Trophoblast cell (in vitro differentiated cells and primary cell): ENCODE results near the gene IMP4.
A peak's percentile ranks its signal among the peaks of the same experiment; 100 is the strongest.

Experiments used
- DNase-seq, 2 donors: peaks; one replicate each; pipeline ENCODE4 v3.0.0-alpha.2; 2016
- H2AFZ ChIP-seq: 2 replicates; pipeline ENCODE4 v1.6.1; 2013; ENCODE audit warnings: low read length, moderate library complexity, mild to moderate bottlenecking; ENCODE audit not compliant: insufficient read depth, poor library complexity
- H2AK5ac ChIP-seq: 2 replicates; pipeline ENCODE4 v1.6.1; 2013; ENCODE audit warnings: mild to moderate bottlenecking, low read length
- H2BK120ac ChIP-seq: 2 replicates; pipeline ENCODE4 v1.6.1; 2013; ENCODE audit warnings: low read length, mild to moderate bottlenecking, moderate library complexity; ENCODE audit not compliant: insufficient read depth, poor library complexity
- H2BK12ac ChIP-seq: 2 replicates; pipeline ENCODE4 v1.6.1; 2013; ENCODE audit warnings: mild to moderate bottlenecking, low read length, moderate library complexity
- H2BK5ac ChIP-seq: 2 replicates; pipeline ENCODE4 v1.6.1; 2013; ENCODE audit warnings: low read length, low read depth, moderate library complexity, mild to moderate bottlenecking; ENCODE audit not compliant: poor library complexity
- H3K14ac ChIP-seq: 2 replicates; pipeline ENCODE4 v1.6.1; 2013; ENCODE audit warnings: mild to moderate bottlenecking, low read length
- H3K18ac ChIP-seq: 2 replicates; pipeline ENCODE4 v1.6.1; 2013; ENCODE audit warnings: mild to moderate bottlenecking, low read length
- H3K23ac ChIP-seq: 2 replicates; pipeline ENCODE4 v1.6.1; 2013; ENCODE audit warnings: low read length
- H3K27ac ChIP-seq: 2 replicates; pipeline ENCODE4 v1.5.1; 2013; ENCODE audit warnings: low read depth, mild to moderate bottlenecking, inconsistent platforms, low read length, moderate library complexity
- H3K27me3 ChIP-seq: 2 replicates; pipeline ENCODE4 v1.6.1; 2013; ENCODE audit warnings: inconsistent platforms, mild to moderate bottlenecking, low read length, moderate library complexity; ENCODE audit not compliant: insufficient read depth
- H3K36me3 ChIP-seq, 2 experiments: 1 replicate in 1 of 2; 2 replicates in 1 of 2; pipeline ENCODE4 v1.6.1; 2013; ENCODE audit warnings: low read length in 2 of 2, mild to moderate bottlenecking in 2 of 2, moderate library complexity in 1 of 2; ENCODE audit not compliant: insufficient read depth in 2 of 2, control insufficient read depth in 1 of 2
- H3K4ac ChIP-seq: 2 replicates; pipeline ENCODE4 v1.6.1; 2013; ENCODE audit warnings: low read depth, mild to moderate bottlenecking, low read length, moderate library complexity
- H3K4me1 ChIP-seq, 2 experiments: 1 replicate in 1 of 2; 2 replicates in 1 of 2; pipeline ENCODE4 v1.6.1; 2013; ENCODE audit warnings: low read length in 2 of 2, mild to moderate bottlenecking in 2 of 2, moderate library complexity in 1 of 2; ENCODE audit not compliant: insufficient read depth in 2 of 2, control insufficient read depth in 1 of 2
- H3K4me2 ChIP-seq: 2 replicates; pipeline ENCODE4 v1.6.1; 2013; ENCODE audit warnings: inconsistent platforms, mild to moderate bottlenecking, low read length, moderate library complexity
- H3K4me3 ChIP-seq: 2 replicates; pipeline ENCODE4 v1.5.1; 2013; ENCODE audit warnings: mild to moderate bottlenecking, low read depth, low read length, inconsistent platforms
- H3K79me1 ChIP-seq: one replicate; pipeline ENCODE4 v1.6.1; 2013; ENCODE audit warnings: low read length
- H3K79me2 ChIP-seq: 2 replicates; pipeline ENCODE4 v1.6.1; 2013; ENCODE audit warnings: low read length, mild to moderate bottlenecking; ENCODE audit not compliant: control insufficient read depth, insufficient read depth, poor library complexity
- H3K9ac ChIP-seq: 2 replicates; pipeline ENCODE4 v1.6.1; 2013; ENCODE audit warnings: mild to moderate bottlenecking, low read length
- H3K9me3 ChIP-seq: 2 replicates; pipeline ENCODE4 v1.6.1; 2013; ENCODE audit warnings: low read depth, mild to moderate bottlenecking, control low read depth, inconsistent platforms, low read length; ENCODE audit not compliant: insufficient read depth
- H4K12ac ChIP-seq: 2 replicates; pipeline ENCODE4 v1.6.1; 2013; ENCODE audit warnings: low read depth, mild to moderate bottlenecking, low read length, moderate library complexity
- H4K8ac ChIP-seq: 2 replicates; pipeline ENCODE4 v1.6.1; 2013; ENCODE audit warnings: low read depth, mild to moderate bottlenecking, low read length, moderate library complexity
- H4K91ac ChIP-seq: one replicate; pipeline ENCODE4 v1.6.1; 2013; ENCODE audit warnings: low read depth, mild to moderate bottlenecking, low read length, moderate library complexity
- WGBS: extraction: QIAGEN DNeasy Blood & Tissue Kit; methylation state at CpG from one replicate; pipeline ENCODE4 v1.1.7; 2013; ENCODE audit warnings: missing lambda C conversion rate; ENCODE audit not compliant: insufficient read length, insufficient coverage; ENCODE audit errors: extremely low coverage; 5-methylcytosine and 5-hydroxymethylcytosine counted together

Gene IMP4

DNA sequence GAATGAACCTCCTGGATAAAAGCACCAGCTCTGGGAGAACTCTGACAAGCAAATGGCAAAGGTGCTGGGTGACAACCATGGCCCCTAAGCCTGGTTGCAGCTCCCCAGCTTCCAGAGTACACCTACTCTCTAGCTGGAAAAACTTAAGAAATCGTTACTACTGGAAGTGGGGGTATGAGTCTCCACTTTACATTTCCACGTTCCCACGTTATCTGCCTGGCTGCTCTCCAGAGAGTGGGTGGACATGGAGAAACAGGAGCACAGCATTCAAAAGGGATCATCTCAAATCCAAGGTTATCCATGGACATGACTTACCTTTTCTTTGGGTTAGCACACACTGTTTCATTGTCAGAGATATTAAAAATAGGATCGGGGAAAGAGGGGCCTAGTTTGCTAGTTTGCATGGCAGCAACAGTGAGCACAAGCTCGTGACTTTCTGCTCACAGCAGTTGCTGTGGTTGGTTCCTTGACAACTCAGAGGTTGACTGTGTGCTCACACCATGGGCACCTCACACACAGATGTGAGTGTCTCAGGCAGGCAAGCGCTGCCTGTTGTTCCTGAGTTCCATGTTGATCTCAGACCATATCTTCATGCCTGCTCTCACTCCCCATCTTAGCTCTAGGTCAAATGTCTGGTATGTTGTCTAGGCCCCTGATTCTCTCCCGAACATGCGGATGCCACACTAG, 45.7 kb downstream of the IMP4 start:
- H3K4ac ChIP-seq, result no peak overlapping the region
- H3K36me3 ChIP-seq, result no peaks in the 10 kb centered on the region
- peaks cover 3% of the 10 kb centered on the region for H3K79me2 ChIP-seq
- no peak overlapping the region for H4K8ac ChIP-seq
- H2AK5ac ChIP-seq, result no peak overlapping the region
- H4K91ac ChIP-seq, result no peak overlapping the region
- no peak overlapping the region for H2AFZ ChIP-seq
- no peak overlapping the region for H3K4me2 ChIP-seq
- no peak overlapping the region for H2BK120ac ChIP-seq
- H3K27me3 ChIP-seq, result no peaks in the 10 kb centered on the region
- H3K23ac ChIP-seq, result no peak overlapping the region
- peaks cover 6 to 10% of the 10 kb centered on the region in 2 experiments for H3K4me1 ChIP-seq
- H3K14ac ChIP-seq, result no peak overlapping the region
- H3K4me3 ChIP-seq, result no peak overlapping the region
- no peak for DNase-seq
- no peak overlapping the region for H3K18ac ChIP-seq
- H4K12ac ChIP-seq, result no peak overlapping the region
- H3K9me3 ChIP-seq, result peaks cover 2% of the 10 kb centered on the region
- no peak overlapping the region for H3K9ac ChIP-seq
- H2BK12ac ChIP-seq, result no peak overlapping the region
- H3K79me1 ChIP-seq, result peaks cover 3% of the 10 kb centered on the region
- no CpG with 5 or more reads among the region's 8 CpGs for WGBS
- H2BK5ac ChIP-seq, result no peak overlapping the region
- no peak overlapping the region for H3K27ac ChIP-seq

DNA sequence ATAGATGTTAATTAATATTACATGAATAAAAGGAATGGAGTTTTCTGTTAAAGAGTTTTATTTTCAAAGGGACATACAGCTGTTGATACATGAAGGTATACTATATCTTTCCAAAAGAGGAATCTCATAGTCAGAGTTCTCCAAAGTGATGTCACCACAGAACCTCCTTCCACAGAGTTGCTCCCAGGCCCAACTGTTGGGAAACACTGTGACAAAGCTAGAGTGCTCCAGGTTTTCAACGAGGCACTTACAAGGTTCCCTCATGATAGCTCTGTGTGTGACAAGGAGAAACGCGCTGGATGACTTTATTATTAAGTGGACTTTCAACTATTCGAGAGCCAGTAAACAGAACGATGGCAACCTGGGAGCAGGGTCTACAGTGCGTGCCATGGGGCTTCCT, 46.7 kb downstream of the IMP4 start:
- no peaks in the 10 kb centered on the region for H3K36me3 ChIP-seq
- peaks cover 3% of the 10 kb centered on the region for H3K79me2 ChIP-seq
- H2AK5ac ChIP-seq, result no peak overlapping the region
- no peaks in the 10 kb centered on the region for H3K27me3 ChIP-seq
- H4K8ac ChIP-seq, result no peak overlapping the region
- H3K23ac ChIP-seq, result no peak overlapping the region
- H3K4ac ChIP-seq, result no peak overlapping the region
- no peak overlapping the region for H4K12ac ChIP-seq
- H3K18ac ChIP-seq, result no peak overlapping the region
- DNase-seq, result no peak
- no peak overlapping the region for H3K4me2 ChIP-seq
- no peak overlapping the region for H2AFZ ChIP-seq
- peaks cover 6 to 13% of the 10 kb centered on the region in 2 experiments for H3K4me1 ChIP-seq
- no peak overlapping the region for H3K14ac ChIP-seq
- H2BK12ac ChIP-seq, result no peak overlapping the region
- peaks cover 2% of the 10 kb centered on the region for H3K9me3 ChIP-seq
- H2BK120ac ChIP-seq, result no peak overlapping the region
- H3K27ac ChIP-seq, result no peak overlapping the region
- peaks cover 3% of the 10 kb centered on the region for H3K79me1 ChIP-seq
- no peak overlapping the region for H3K9ac ChIP-seq
- WGBS, result no CpG with 5 or more reads among the region's 6 CpGs
- no peak overlapping the region for H2BK5ac ChIP-seq
- no peak overlapping the region for H4K91ac ChIP-seq
- H3K4me3 ChIP-seq, result no peak overlapping the region

DNA sequence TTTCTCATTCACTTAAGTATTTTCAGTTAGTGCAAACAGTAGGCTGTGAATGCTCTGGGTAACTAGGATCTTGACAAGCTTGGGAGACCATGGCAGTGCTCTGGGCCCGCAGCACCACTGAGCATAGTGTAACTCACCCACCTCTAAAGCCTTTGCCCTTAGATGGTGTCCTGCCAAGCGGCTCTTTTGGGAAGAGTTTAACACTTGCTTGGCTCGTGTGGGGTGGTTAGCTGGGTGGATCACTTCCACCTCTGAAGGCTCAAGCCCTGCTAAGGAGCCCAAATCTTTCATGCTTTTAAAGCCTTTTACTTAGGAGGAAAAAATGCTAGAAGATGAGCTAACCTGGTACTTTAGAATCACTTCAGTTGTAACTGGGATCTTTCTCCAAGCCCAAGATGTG, 47.1 kb downstream of the IMP4 start:
- H3K4me2 ChIP-seq, result no peak overlapping the region

DNA sequence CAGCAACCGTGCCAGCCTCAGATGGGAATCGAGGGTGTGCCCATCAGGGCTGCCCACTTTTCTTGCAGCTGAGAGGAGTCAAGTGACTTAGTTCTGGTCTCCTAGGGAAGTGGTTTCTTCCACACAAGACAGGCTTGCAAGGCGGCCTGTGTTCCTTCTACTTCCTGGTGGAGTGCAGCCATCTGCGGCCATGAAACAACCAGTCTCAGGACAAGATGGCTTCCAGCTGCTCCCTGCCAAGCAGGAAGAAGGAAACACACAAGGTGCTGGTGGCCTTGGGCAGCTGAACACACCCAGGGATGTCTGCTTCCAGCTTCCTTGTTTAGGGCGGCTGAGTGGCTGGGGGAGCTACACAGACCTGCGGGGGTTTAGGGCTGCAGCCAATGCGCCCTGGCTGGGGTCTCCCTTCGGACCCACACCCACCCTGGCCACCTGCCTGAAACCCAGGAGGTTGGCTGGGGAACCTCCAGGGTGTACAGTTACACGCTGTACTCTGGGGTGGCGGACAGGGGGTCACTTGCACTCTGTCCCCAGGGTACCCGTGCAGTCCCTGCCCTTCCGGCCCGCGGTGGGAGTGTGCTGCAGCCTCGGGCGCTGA, 47.9 kb downstream of the IMP4 start:
- no peak for DNase-seq
- H2AFZ ChIP-seq, result no peak overlapping the region
- H3K79me1 ChIP-seq, result peaks cover 3% of the 10 kb centered on the region
- H3K9me3 ChIP-seq, result peaks cover 2% of the 10 kb centered on the region
- H4K91ac ChIP-seq, result no peak overlapping the region
- no peaks in the 10 kb centered on the region for H3K27me3 ChIP-seq
- H3K4me1 ChIP-seq, result peaks cover 6 to 13% of the 10 kb centered on the region in 2 experiments
- H4K12ac ChIP-seq, result no peak overlapping the region
- no peak overlapping the region for H2BK12ac ChIP-seq
- no peak overlapping the region for H4K8ac ChIP-seq
- H3K23ac ChIP-seq, result no peak overlapping the region
- no peak overlapping the region for H2AK5ac ChIP-seq
- H3K4ac ChIP-seq, result no peak overlapping the region
- H3K9ac ChIP-seq, result no peak overlapping the region
- H2BK120ac ChIP-seq, result no peak overlapping the region
- H3K4me2 ChIP-seq, result peak overlapping the region; percentile 82
- no peak overlapping the region for H3K14ac ChIP-seq
- H3K4me3 ChIP-seq, result no peak overlapping the region
- no peaks in the 10 kb centered on the region for H3K36me3 ChIP-seq
- H2BK5ac ChIP-seq, result no peak overlapping the region
- no peak overlapping the region for H3K18ac ChIP-seq
- H3K79me2 ChIP-seq, result peaks cover 3% of the 10 kb centered on the region
- WGBS, result no CpG with 5 or more reads among the region's 16 CpGs
- H3K27ac ChIP-seq, result no peak overlapping the region

More for the DNA sequence above, 47.1 kb downstream of the IMP4 start:
- no CpG with 5 or more reads among the region's 3 CpGs for WGBS
- no peak overlapping the region for H4K8ac ChIP-seq
- no peak overlapping the region for H2AK5ac ChIP-seq
- no peak overlapping the region for H4K91ac ChIP-seq
- H2BK120ac ChIP-seq, result no peak overlapping the region
- H3K18ac ChIP-seq, result no peak overlapping the region
- H2BK5ac ChIP-seq, result no peak overlapping the region
- no peak overlapping the region for H3K4me3 ChIP-seq
- peaks cover 3% of the 10 kb centered on the region for H3K79me1 ChIP-seq
- H3K4me1 ChIP-seq, result peaks cover 6 to 13% of the 10 kb centered on the region in 2 experiments
- H3K27me3 ChIP-seq, result no peaks in the 10 kb centered on the region
- peaks cover 3% of the 10 kb centered on the region for H3K79me2 ChIP-seq
- no peak overlapping the region for H3K23ac ChIP-seq
- H3K36me3 ChIP-seq, result no peaks in the 10 kb centered on the region
- H3K14ac ChIP-seq, result no peak overlapping the region
- DNase-seq, result no peak
- no peak overlapping the region for H3K9ac ChIP-seq
- peaks cover 2% of the 10 kb centered on the region for H3K9me3 ChIP-seq
- H2BK12ac ChIP-seq, result no peak overlapping the region
- no peak overlapping the region for H3K27ac ChIP-seq
- no peak overlapping the region for H3K4ac ChIP-seq
- H2AFZ ChIP-seq, result no peak overlapping the region
- no peak overlapping the region for H4K12ac ChIP-seq
